ENCODE measurements around the gene PPP3CA.

PPP3CA gene

GRCh38 chr4:101081695-101082369 is 265.5 kb downstream of the PPP3CA start:
- no peak for DNase-seq

GRCh38 chr4:101081166-101081565 is 266.2 kb downstream of the PPP3CA start:
- DNase-seq, result no peak

- no peak for DNase-seq
Measured at GRCh38 chr4:101078950-101079349, 268.4 kb downstream of the PPP3CA start.

- no peak for DNase-seq
Measured at GRCh38 chr4:101076032-101076431, 271.3 kb downstream of the PPP3CA start.

- DNase-seq, result no peak
Measured at GRCh38 chr4:101075536-101075935, 271.8 kb downstream of the PPP3CA start.

GRCh38 chr4:101074326-101074725 is 273.0 kb downstream of the PPP3CA start:
- DNase-seq, result no peak

- no peak for DNase-seq
Measured at GRCh38 chr4:101071241-101071640, 276.1 kb downstream of the PPP3CA start.

- no peak for DNase-seq
Measured at GRCh38 chr4:101068115-101068514, 279.2 kb downstream of the PPP3CA start.

GRCh38 chr4:101067383-101067782 is 279.9 kb downstream of the PPP3CA start:
- DNase-seq, result no peak

- no peak for DNase-seq
Measured at GRCh38 chr4:101066626-101067170, 280.6 kb downstream of the PPP3CA start.

GRCh38 chr4:101065935-101066485 is 281.3 kb downstream of the PPP3CA start:
- no peak for DNase-seq

- no peak for DNase-seq
Measured at GRCh38 chr4:101065346-101065745, 282.0 kb downstream of the PPP3CA start.

- DNase-seq, result no peak
Measured at GRCh38 chr4:101064541-101065180, 282.7 kb downstream of the PPP3CA start.

- no peak for DNase-seq
Measured at GRCh38 chr4:101055392-101055791, 291.9 kb downstream of the PPP3CA start.

- no peak for DNase-seq
Measured at GRCh38 chr4:101050837-101051205, 296.5 kb downstream of the PPP3CA start.

GRCh38 chr4:101050088-101050836 is 297.1 kb downstream of the PPP3CA start:
- no peak for DNase-seq

- DNase-seq, result no peak
Measured at GRCh38 chr4:101049549-101050001, 297.8 kb downstream of the PPP3CA start.

GRCh38 chr4:101044766-101045165 is 302.6 kb downstream of the PPP3CA start:
- no peak for DNase-seq

- DNase-seq, result no peak
Measured at GRCh38 chr4:101042847-101043246, 304.5 kb downstream of the PPP3CA start.

- DNase-seq, result no peak
Measured at GRCh38 chr4:101040776-101041175, 306.6 kb downstream of the PPP3CA start.

- no peak for DNase-seq
Measured at GRCh38 chr4:101039367-101039766, 308.0 kb downstream of the PPP3CA start.

GRCh38 chr4:101037938-101038413 is 309.4 kb downstream of the PPP3CA start:
- DNase-seq, result no peak

- DNase-seq, result no peak
Measured at GRCh38 chr4:101037249-101037648, 310.1 kb downstream of the PPP3CA start.

Data from activated CD8-positive, alpha-beta memory T cell treated with anti-CD3 and anti-CD28 coated beads for 24 hours (primary cell).